ENCODE measurements around the gene CFDP1.

DNA sequence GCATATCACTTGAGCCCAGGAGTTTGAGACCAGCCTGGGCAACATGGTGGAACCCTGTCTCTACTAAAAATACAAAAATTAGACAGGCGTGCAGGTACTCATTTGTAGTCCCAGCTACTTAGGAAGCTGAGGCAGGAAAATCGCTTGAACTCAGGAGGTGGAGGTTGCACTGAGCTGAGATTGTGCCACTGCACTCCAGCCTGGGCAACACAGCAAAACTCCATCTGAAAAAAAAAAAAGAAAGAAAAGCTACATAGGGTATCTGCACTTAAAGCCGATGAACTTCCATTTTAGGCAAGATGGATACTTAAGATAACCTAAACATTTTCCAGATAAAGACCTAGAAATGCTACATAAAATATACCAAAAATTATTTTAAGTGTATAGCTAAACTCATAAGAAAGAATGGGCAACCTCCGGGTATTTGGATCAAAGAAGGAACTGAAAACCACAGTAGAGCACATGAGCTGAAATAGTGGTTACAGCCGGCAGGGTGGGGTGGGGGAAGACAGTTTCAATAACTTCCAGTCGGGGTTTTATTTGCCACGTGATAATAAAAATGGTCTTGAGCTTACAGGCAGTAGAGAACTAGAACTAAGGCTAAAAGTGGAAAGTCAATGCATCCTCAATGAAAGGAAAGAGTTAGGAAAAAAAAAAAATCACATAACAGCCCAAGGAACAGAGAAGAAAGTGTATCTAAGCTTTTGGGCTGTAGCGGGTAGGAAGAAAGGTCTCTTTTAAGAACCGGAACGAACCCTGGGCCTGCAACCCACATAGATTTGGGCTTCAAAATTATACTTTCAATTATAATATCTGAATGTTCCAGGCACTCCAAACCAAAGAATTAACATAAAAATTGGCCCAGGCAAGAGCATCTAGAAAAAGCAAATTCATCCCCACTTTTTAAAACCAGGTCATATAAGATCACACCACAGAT lies 53.1 kb downstream of the CFDP1 start:
- TF ChIP-seq EZH2 (IDR thresholded peaks at IDR 0.05; ENCODE audit: low read length) = no peak
- TF ChIP-seq, protein P1, sequence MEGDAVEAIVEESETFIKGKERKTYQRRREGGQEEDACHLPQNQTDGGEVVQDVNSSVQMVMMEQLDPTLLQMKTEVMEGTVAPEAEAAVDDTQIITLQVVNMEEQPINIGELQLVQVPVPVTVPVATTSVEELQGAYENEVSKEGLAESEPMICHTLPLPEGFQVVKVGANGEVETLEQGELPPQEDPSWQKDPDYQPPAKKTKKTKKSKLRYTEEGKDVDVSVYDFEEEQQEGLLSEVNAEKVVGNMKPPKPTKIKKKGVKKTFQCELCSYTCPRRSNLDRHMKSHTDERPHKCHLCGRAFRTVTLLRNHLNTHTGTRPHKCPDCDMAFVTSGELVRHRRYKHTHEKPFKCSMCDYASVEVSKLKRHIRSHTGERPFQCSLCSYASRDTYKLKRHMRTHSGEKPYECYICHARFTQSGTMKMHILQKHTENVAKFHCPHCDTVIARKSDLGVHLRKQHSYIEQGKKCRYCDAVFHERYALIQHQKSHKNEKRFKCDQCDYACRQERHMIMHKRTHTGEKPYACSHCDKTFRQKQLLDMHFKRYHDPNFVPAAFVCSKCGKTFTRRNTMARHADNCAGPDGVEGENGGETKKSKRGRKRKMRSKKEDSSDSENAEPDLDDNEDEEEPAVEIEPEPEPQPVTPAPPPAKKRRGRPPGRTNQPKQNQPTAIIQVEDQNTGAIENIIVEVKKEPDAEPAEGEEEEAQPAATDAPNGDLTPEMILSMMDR (optimal IDR thresholded peaks at IDR 0.05 in 1 of 3, IDR thresholded peaks at IDR 0.05 in 1 of 3, conservative IDR thresholded peaks at IDR 0.05 in 1 of 3; ENCODE audit: extremely low read depth in 1 of 3, insufficient read depth in 2 of 3, low read length in 3 of 3) = no peak

Measured in keratinocyte (primary cell).